NCI-H2029 (cell line): ENCODE data around the gene GMPR2.

ENCODE experiments used
- DNase-seq: peaks from one replicate; lab custom pipeline; 2025; lab: John Stamatoyannopoulos, UW

GMPR2 gene

DNA sequence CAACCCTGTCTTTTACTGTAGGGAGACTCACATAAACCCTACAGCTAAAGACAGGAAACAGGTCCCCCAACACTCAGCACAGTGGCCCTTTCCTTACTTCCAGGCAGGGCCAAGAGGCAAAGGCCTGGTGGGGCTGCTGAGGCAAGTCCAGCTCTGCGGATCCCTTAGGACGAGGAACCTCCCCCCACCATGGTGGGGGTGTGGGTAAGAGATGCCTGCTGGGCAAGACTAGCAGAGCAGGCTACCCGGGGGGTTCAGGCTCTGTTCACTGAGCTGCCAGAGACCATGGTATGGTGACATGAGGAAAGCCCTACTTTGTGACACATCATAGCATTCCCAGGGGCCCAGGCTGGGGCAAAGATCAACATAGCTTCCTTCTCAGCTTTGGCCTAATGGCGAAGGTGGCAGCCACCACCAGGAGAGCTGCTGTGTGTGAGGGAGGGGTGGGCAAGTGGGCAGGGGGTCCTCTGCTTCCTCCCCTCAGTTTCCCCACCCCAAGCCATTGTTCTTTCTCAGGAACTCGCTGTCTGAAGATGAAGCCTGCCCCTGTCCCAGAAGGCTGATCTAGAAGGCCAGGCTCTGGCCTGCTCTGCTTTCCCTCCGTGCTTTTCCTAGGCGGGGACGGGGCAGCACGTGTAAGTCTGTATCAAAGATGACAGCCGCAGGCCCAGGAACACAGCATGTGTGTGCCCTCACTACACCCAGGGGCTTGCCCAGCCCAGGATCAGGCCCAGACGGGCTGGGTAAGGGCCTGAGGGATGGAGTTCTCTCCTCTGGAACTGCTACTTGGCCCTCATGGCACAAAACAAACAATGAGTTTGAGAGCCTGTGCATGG is 19.8 kb downstream of the GMPR2 start:
- no peak for DNase-seq

DNA sequence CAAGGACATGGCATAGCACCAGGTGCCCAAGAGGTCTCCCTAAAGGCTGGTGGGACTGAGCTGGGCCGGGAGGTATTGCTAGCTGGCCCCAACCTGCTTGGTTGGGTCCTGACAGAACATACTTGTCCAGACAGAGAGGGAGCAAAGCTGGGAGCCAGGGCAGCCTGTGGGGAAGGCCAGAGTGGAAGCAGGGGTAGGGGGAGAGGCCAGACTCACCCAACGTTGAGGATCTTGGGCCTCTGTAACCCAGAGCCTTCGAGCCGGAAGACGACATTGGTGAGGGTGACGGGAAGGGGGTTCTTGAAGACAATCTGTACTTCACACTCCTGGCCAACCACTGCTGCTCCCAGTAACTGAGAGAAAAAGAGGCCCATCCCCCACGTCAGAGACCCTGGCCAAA is 21.2 kb downstream of the GMPR2 start:
- no peak for DNase-seq

- DNase-seq = no peak
These were observed 22.1 kb downstream of the GMPR2 start for GRCh38 chr14:24254630-24255392.

- no peak for DNase-seq
These were observed 22.7 kb downstream of the GMPR2 start for GRCh38 chr14:24255438-24255837.

DNA sequence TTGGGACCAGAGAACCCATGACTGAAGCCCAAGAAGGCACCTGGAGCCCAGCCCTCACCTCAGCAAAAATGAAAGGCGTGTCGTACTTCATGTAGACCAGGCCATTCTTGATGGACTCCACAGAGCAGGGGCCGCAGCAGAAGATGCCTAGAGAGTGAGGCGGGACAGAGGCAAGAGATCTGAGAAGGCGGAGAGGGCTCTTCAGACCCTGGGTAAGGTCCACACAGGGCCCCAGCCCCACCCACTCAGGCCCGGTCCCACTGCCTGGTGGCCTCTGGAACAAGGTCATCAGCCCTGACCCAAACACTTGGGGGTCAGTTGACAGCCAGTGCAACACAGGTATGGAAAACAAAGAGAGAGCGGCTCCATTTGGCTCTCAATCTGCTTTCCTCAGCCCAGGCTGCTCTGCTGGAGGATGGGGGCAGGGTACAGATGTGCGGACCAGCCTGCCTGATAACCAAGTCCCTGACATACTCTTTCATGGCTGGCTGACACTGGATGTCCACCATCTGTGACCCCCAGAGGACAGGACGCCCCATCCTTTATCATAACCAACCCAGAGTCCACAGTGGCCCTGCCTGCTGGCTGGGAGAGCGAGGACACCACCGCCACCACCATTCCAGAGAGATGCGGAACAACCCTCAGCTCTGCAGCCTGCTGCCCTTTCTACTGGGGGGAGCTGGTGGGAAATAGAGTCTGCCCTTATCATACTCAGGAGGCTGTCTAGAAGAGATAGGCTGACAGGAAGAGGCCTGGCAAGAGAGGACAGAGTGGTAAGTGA is 23.4 kb downstream of the GMPR2 start:
- DNase-seq = no peak

- no peak for DNase-seq
These were observed 24.2 kb downstream of the GMPR2 start for GRCh38 chr14:24256960-24257359.

GRCh38 chr14:24258119-24258518 is 25.4 kb downstream of the GMPR2 start:
- no peak for DNase-seq

DNA sequence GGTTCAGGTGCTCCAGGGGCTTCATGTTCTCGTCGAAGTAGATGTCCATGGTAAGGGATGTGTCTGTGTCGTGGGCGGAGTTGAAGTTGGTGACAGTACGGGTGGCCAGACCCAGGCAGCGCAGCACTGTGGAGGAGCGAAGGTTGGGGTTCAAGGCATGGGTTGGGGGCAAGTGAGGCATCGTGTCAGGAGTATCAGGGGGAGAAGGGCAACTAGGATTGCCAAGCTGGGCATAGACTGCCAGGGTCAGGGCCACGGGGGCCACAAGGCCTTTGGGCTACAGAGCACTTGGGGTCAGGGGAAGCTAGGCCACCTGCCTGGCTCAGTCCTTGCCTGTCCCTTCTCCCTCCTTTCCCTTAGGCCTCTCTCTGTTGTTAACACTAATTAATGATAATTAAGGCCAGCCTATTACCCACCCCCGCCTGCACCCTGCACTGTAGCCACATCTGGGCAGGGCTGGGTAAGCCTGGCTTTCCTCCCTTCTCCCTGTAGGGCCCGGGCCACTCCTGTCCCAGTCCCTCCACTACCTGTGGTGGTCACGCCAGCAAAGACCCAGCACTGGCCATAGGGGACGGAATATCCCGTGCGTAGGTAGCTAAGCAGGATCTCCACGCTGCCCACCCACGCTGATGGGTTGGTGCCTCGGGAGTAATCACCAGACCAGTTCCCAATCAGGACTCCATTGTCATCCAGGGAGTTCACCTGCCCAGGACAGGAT is 26.0 kb downstream of the GMPR2 start:
- DNase-seq = no peak

DNA sequence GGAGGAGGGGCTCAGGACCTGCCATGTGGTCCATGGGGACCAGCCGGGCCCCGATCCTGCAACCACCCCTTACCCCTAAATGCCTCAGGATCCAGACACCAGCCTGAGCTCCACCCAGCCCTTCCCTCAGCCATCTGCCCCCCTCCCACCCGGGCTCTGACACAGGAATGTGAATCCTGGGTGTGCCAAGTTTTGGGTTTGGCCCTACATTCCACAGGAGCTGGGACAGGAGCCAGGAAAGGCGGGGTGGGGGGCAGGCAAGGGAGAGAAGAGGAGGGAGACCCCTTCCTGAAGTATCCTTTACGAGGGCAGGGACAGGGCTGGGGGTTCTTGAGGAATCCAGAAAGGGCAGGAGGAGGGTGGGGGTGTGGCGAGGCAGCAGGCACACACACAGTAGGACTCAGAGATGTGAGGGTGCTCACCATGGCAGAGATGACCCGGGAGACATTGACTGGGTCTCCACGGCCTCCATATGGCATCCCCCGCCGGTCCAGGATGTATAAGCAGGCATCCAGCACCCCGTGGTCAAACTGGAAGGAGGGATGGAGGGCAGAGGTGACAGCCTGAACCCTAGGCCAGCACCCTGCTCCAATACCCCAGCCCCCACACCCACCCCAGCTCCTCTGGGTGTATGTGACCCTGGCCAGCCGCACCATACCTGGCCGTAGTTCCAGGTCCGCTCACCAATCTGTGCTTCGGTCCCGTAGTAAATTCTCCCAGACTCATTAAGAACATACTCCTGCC is 26.7 kb downstream of the GMPR2 start:
- no peak for DNase-seq

GRCh38 chr14:24260026-24260779 is 27.5 kb downstream of the GMPR2 start:
- no peak for DNase-seq

DNA sequence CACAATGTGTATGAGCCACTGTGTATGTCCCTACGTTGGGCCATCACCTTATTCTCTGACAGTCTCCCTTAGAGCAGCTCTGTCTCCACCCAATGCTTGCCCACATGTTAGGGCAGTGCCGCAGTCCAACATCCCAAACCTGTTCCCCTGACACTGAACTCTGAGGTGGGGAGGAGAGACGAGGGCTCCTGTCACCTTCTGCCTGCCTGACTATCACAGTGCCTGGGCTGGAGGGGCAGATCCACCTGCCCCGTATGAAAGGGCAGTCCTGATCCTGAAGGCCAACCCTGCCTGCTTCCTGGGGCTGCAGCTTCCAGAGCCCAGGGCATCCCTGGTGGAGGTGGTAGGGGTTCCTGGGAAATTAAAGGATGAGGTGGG is 28.0 kb downstream of the GMPR2 start:
- DNase-seq = no peak

- no peak for DNase-seq
These were observed 28.7 kb downstream of the GMPR2 start for GRCh38 chr14:24261256-24261968.

GRCh38 chr14:24261969-24262327 is 29.2 kb downstream of the GMPR2 start:
- DNase-seq = no peak

DNA sequence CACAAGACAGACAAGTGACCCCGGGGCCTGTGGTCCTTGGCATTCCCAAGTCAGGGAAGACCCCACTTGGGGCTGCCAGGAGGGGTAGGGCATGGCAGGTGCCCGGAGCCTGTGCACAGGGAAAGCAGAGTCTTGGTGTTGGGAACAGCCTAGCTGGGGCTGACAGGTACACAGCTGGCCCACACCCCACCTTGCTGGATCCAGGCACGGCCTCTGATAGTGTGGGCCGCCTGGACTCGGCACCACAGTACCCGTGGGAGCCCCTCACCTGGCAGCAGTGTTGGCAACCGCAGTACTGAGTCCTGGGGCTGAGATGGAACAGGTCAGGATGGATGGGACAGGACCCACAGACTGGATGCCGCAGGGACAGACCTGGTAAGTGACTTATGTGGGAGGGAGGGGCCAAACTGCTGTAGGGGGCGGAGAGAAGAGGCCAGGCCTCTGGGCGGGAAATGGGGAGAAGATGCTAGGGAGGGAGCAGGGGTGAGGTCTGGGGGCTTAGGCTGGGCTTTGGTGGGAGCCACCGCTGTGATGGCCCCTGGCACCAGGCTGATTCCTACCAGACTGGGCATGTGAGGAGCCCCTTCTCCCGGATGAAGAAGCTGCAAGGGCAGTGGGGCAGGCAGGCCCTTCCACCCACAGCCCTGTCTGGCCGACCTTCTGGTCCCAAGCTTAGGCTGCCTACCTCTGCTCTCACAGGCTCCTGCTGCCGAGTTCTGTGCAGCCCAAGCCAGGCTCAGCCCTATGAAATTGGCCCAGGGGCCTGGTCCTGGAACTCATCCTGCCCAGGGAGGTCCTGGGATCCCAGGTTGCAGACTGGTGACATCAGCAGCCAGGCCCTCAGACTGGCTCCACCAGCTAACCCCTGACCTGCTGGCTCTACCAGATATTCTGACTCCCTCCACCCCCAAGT is 30.3 kb downstream of the GMPR2 start, which contains the start of gene TGM1:
Gene TGM1, minus strand, starts transcription at position 357 of the 913 bp plus-strand sequence. CDS start 825 bp downstream, outside the sequence.
- no peak for DNase-seq

GRCh38 chr14:24263848-24264247 is 31.1 kb downstream of the GMPR2 start:
- no peak for DNase-seq

GRCh38 chr14:24264298-24264697 is 31.6 kb downstream of the GMPR2 start:
- DNase-seq = no peak

GRCh38 chr14:24266344-24267244 is 33.9 kb downstream of the GMPR2 start:
- no peak for DNase-seq

GRCh38 chr14:24267516-24267915 is 34.8 kb downstream of the GMPR2 start:
- DNase-seq = no peak
